Measurements from ENCODE around the gene R3HCC1L.
"Not testable (repeated sequence)": the region's sequence is repeated elsewhere in the genome, so short reads cannot be mapped to it uniquely, and the experiment has no call there.

R3HCC1L gene

GRCh38 chr10:98182351-98182915, 48.0 kb downstream of the R3HCC1L start:
- not testable (repeated sequence) for DNase-seq

- no peak for DNase-seq
Observed at GRCh38 chr10:98186681-98187080, 52.2 kb downstream of the R3HCC1L start.

GRCh38 chr10:98190773-98191172, 56.3 kb downstream of the R3HCC1L start:
- not testable (repeated sequence) for DNase-seq

DNA sequence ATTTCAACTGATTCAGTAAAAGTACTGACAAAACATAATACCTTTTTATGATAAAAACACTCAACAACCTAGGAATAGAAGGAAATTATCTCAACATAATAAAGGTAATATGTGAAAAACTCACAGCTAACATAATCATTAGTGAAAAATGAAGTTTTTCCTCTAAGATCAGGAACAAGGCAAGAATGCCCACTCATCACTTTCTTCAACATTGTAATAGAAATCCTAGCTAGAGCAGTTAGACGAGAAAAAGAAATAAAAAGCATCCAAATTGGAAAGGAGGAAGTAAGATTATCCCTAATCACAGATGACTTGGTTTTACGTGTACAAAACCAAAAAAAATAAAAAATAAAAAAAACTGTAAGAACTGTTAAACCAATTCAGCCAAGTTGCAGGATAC, 58.6 kb downstream of the R3HCC1L start:
- no peak for DNase-seq

DNA sequence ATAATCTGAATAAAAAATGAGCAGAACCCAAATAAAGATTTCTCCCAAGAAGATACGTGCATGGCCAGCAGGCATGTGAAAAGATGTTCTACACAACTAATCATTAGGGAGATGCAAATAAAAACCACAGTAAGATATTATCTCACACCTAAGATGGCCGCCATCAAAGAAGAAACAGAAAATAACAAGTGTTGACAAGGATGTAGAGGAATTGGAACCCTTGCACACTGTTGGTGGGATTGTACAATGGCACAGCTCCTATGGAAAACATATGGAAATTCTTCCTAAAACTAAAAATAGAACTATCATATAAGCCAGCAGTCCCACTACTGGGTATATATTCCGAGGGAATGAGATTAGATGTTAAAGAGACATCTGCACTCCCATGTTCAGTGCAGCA, 60.2 kb downstream of the R3HCC1L start:
- no peak for DNase-seq

DNA sequence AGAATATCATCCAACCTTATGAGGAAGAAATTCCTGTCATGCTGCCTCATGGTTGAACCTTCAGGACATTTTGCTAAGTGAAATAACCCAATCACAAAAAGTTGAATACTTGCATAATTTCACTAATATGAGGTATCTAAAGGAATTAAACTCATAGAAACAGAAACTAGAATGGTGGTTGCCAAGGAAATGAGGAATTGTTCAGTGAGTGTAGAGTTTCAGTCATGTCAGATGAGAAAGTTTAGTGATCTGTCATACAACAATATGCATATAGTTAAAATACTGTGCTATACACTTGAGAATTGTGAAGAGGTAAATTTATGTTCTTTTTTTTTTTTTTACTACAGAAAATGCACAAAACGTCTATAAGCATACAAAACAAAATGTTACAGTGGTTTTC, 60.7 kb downstream of the R3HCC1L start:
- no peak for DNase-seq

DNA sequence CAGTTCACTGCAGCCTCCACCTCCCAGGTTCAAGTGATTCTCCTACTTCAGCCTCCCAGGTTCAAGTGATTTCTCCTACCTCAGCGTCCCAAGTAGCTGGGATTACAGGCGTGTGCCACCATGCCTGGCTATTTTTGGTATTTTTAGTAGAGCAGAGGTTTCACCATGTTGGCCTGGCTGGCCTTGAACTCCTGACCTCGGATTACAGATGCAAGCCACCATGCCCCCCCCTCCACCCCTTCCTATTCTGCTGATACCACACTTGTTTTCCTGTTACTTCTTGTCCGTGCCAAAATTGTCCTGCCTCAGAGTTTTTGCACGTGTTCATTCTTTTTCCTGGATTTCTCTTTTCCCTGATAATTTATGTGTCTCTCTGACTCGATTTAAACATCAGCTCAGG, 62.5 kb downstream of the R3HCC1L start:
- DNase-seq, result no peak

DNA sequence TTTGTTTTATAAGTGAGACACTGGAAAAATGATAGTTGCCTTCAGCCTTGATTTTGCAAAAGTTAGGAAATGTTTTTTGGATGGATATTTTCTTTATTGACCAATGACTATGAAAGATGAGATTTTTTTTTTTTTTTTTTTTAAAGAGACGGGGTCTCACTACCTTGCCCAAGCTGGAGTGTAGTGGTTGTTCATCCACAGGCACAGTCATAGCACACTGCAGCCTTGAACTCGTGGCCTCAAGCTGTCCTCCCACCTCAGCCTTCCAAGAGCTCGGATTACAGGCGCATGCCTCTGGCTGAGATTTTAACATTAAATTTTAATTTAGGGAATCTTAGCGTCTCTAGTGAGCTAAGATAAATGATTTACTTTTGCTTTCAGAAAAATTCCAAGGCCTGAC, 67.3 kb downstream of the R3HCC1L start:
- DNase-seq, result no peak

GRCh38 chr10:98202378-98202777, 67.9 kb downstream of the R3HCC1L start:
- DNase-seq, result no peak

DNA sequence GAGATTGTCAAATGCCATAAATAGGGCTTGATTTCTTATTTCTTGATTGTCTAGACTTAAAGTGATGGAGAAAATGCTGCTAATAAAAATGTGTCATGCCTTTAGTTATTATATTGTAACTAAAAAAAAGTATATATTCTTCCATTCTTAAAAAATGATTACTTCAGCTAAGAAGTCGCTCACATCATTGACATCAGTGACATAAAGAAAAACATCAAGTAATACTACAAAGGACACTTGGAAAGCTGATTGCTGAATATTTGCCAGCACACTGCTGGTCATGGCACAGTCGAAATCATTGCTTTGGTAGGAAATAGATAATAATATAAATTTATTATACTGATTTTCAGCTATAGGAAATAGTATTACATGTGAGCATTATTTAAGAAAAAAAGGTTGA, 70.9 kb downstream of the R3HCC1L start:
- DNase-seq, result no peak

GRCh38 chr10:98208925-98209324, 74.5 kb downstream of the R3HCC1L start:
- DNase-seq, result no peak

DNA sequence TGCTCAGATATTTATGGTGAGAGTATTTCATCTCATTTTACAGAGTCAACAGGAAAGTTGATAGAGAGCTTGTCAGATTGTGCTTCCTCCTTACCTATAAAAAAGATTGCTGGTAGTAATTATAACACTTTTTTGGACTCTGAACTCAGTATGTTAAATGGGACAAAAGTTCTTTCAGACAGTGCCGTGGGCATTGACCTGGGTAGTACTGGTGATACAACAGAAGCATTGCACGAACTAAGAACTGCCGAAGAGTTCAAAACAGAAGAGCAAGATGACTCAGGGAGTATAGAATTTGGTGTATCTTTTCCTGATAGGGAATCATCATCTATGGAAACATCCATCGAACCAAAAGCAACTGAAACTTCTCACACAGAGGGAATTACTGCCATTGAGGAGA, 75.0 kb downstream of the R3HCC1L start:
- no peak for DNase-seq

- no peak for DNase-seq
Observed at GRCh38 chr10:98212196-98212595, 77.7 kb downstream of the R3HCC1L start.

- DNase-seq, result no peak
Observed at GRCh38 chr10:98213740-98214139, 79.3 kb downstream of the R3HCC1L start.

GRCh38 chr10:98215373-98215772, 80.9 kb downstream of the R3HCC1L start:
- no peak for DNase-seq

- DNase-seq, result no peak
Observed at GRCh38 chr10:98217801-98218200, 83.3 kb downstream of the R3HCC1L start.

DNA sequence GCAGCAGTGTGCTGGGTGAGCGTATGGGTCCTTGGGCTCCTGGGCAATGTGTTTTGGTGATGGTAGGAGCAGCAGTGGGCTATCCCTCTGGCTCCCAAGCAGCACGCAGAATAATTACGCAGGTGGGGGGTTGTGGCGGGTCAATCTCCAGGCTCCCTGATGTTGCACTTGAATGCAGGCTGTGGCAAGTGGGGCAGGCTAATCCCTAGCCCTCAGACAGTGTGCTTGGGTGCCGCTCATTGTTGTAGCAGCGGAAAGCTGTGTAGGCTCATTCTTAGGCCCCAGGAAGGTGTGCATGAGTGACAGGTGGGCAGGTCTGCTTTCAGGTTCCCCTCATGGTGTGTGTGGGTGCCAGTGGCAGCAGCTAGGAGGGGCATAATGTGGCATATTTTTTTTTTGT, 89.4 kb downstream of the R3HCC1L start:
- DNase-seq, result no peak

DNA sequence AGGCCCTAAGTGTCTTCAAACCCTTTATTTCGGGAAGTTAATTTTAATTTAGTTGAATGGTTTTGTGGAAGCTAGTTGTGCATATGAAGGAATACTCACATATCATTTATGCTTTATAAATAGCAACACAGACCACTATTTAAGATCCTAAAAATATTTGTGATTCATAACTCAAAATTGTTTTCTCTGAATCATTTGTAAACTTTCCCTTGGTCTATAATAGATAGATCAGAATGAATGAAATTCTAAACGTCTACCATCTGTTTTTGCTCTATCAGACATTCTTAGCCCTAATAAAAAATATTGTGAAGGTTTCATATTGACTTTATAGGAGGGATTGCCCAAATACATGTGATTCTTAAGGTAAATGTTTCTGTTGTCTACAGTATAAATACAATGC, 90.1 kb downstream of the R3HCC1L start:
- no peak for DNase-seq

GRCh38 chr10:98224996-98225395, 90.5 kb downstream of the R3HCC1L start:
- DNase-seq, result no peak

GRCh38 chr10:98226508-98227144, 92.2 kb downstream of the R3HCC1L start:
- DNase-seq, result no peak

DNA sequence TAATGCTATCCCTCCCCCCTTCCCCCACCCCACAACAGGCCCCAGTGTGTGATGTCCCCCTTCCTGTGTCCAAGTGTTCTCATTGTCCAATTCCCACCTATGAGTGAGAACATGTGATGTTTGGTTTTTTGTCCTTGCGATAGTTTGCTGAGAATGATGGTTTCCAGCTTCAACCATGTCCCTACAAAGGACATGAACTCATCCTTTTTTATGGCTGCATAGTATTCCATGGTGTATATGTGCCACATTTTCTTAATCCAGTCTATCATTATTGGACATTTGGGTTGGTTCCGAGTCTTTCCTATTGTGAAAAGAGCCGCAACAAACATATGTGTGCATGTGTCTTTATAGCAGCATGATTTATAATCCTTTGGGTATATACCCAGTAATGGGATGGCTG, 93.3 kb downstream of the R3HCC1L start:
- DNase-seq, result not testable (repeated sequence)

- not testable (repeated sequence) for DNase-seq
Observed at GRCh38 chr10:98228266-98228665, 93.8 kb downstream of the R3HCC1L start.

DNA sequence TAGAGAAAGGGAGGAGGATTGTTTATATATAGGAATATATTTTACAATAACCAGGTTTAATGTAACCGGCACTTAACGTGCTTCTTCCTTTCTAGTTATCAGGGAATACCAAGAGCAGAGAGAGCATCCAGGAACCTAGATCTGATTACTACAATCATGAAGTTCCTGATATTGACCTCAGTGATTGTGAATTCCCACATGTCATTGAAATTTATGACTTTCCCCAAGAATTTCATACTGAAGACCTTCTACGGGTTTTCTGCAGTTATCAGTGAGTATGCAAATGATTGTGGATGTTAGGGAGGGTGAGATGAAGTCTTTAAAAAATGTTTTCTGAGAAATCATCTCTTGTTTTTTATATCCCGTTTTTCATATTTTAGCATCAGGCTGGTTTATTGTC, 97.0 kb downstream of the R3HCC1L start:
- no peak for DNase-seq

DNA sequence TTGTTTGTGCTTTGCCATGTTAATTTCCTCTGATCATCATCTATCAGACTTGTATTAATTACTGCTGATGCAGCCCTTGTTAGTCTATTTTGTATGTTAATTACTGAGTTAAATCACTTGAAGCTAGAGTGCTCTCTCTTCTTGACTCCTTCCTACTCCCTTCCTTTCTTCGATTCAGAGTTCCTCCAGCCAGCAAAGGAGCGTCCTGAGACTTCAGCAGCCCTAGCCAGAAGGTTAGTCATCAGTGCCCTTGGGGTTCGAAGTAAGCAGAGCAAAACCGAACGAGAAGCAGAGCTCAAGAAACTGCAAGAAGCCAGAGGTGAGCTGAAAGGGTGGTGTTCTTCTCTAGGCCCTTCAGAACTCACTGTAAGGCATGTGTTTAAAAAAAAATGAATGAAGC, 101.4 kb downstream of the R3HCC1L start:
- no peak for DNase-seq

GRCh38 chr10:98236862-98237261, 102.4 kb downstream of the R3HCC1L start:
- DNase-seq, result no peak
